ENCODE data around the gene ANGPTL2.
"Not testable (repeated sequence)": the region's sequence is repeated elsewhere in the genome, so short reads cannot be mapped to it uniquely, and the experiment has no call there.

The ANGPTL2 gene

GRCh38 chr9:127122176-127123063, at the start of gene ANGPTL2:
TSS of gene ANGPTL2 (minus strand) at chr9:127122635. CDS start at chr9:127108731, 13,904 bp downstream.
- DNase-seq (ENCODE audit: low read depth), result peak; percentile 96

GRCh38 chr9:127171348-127171747, 48.9 kb upstream of the ANGPTL2 start:
- DNase-seq (ENCODE audit: low read depth), result not testable (repeated sequence)

- DNase-seq (ENCODE audit: low read depth), result no peak
Measured at GRCh38 chr9:127170652-127171051, 48.2 kb upstream of the ANGPTL2 start.

- DNase-seq (ENCODE audit: low read depth), result no peak
Measured at GRCh38 chr9:127170103-127170502, 47.7 kb upstream of the ANGPTL2 start.

- no peak for DNase-seq (ENCODE audit: low read depth)
Measured at GRCh38 chr9:127169575-127169883, 47.1 kb upstream of the ANGPTL2 start.

- DNase-seq (ENCODE audit: low read depth), result no peak
Measured at GRCh38 chr9:127168756-127169574, 46.5 kb upstream of the ANGPTL2 start.

GRCh38 chr9:127167560-127168326, 45.3 kb upstream of the ANGPTL2 start:
- no peak for DNase-seq (ENCODE audit: low read depth)

GRCh38 chr9:127166651-127167524, 44.5 kb upstream of the ANGPTL2 start:
- peak; percentile 20 for DNase-seq (ENCODE audit: low read depth)

- DNase-seq (ENCODE audit: low read depth), result no peak
Measured at GRCh38 chr9:127166111-127166510, 43.7 kb upstream of the ANGPTL2 start.

- DNase-seq (ENCODE audit: low read depth), result no peak
Measured at GRCh38 chr9:127165116-127165515, 42.7 kb upstream of the ANGPTL2 start.

- DNase-seq (ENCODE audit: low read depth), result peak; percentile 92
Measured at GRCh38 chr9:127163409-127163808, 41.0 kb upstream of the ANGPTL2 start.

- peak; percentile 12 for DNase-seq (ENCODE audit: low read depth)
Measured at GRCh38 chr9:127162864-127163365, 40.5 kb upstream of the ANGPTL2 start.

GRCh38 chr9:127162046-127162863, 39.8 kb upstream of the ANGPTL2 start:
- DNase-seq (ENCODE audit: low read depth), result peak; percentile 72

- DNase-seq (ENCODE audit: low read depth), result no peak
Measured at GRCh38 chr9:127161081-127161624, 38.7 kb upstream of the ANGPTL2 start.

GRCh38 chr9:127159949-127160610, 37.6 kb upstream of the ANGPTL2 start:
- no peak for DNase-seq (ENCODE audit: low read depth)

GRCh38 chr9:127159325-127159801, 36.9 kb upstream of the ANGPTL2 start:
- peak; percentile 88 for DNase-seq (ENCODE audit: low read depth)

GRCh38 chr9:127158786-127159324, 36.4 kb upstream of the ANGPTL2 start:
- DNase-seq (ENCODE audit: low read depth), result no peak

GRCh38 chr9:127155314-127155960, 33.0 kb upstream of the ANGPTL2 start:
- no peak for DNase-seq (ENCODE audit: low read depth)
